ENCODE results near the gene MAN2C1.

DNA sequence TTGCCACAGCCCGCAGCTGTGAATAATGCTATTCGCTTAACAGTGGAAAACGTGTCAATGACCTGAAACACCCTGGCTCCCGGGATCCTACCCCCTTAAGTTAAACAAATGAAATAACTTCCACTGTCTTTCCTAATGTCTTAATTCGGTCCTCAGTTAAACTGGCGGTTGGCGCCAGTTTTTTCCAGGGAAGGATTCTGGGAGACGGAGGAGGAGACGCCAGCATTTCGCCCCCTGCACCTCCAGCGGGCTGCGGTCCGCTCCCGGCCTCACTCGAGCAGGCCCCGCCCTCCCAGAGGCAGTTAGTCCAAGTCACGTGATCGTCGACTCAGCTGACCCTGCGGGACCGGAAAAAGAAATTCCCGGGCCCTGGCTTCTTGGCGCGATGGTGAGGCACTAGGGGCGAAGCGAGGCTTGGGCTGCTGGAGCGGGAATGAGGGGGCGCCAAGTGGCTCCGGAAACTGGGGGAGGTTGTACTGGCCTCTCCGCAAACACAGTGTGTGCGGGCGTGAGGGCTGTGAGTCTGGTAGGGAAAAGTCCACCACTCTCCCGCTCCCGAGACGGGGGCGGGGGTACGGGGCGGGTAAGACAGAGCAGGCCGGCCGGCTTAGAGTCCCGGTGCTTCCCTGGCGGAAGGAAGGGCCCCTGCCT is 32.6 kb downstream of the MAN2C1 start, which contains the start of gene COMMD4:
- TF ChIP-seq, protein P1, sequence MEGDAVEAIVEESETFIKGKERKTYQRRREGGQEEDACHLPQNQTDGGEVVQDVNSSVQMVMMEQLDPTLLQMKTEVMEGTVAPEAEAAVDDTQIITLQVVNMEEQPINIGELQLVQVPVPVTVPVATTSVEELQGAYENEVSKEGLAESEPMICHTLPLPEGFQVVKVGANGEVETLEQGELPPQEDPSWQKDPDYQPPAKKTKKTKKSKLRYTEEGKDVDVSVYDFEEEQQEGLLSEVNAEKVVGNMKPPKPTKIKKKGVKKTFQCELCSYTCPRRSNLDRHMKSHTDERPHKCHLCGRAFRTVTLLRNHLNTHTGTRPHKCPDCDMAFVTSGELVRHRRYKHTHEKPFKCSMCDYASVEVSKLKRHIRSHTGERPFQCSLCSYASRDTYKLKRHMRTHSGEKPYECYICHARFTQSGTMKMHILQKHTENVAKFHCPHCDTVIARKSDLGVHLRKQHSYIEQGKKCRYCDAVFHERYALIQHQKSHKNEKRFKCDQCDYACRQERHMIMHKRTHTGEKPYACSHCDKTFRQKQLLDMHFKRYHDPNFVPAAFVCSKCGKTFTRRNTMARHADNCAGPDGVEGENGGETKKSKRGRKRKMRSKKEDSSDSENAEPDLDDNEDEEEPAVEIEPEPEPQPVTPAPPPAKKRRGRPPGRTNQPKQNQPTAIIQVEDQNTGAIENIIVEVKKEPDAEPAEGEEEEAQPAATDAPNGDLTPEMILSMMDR (IDR thresholded peaks at IDR 0.05), result peak in 1 of 3 experiments; percentile 15
- TF ChIP-seq POLR2A (IDR thresholded peaks at IDR 0.05), result no peak
- peak; percentile 79 to 93 for TF ChIP-seq POLR2AphosphoS5 (IDR thresholded peaks at IDR 0.05; ENCODE audit: insufficient read depth in 1 of 2, low read depth in 1 of 2)
